KMS-11 (cell line): ENCODE measurements around the gene GPS2.
A peak's percentile ranks its signal among the peaks of the same experiment; 100 is the strongest.
"Not testable (repeated sequence)": the region's sequence is repeated elsewhere in the genome, so short reads cannot be mapped to it uniquely, and the experiment has no call there.

Source experiments
- H2AFZ ChIP-seq: fragments of 200-600 bp; sonication (generic); 2 replicates; pipeline ENCODE4 v1.6.1; 2016; ENCODE audit warnings: antibody characterized with exemption, mixed run types, low read depth
- H3K27ac ChIP-seq: fragments of 200-600 bp; sonication (generic); 2 replicates; pipeline ENCODE4 v1.6.1; 2016; ENCODE audit warnings: mild to moderate bottlenecking, mixed run types
- H3K27me3 ChIP-seq: fragments of 200-600 bp; sonication (generic); 2 replicates; pipeline ENCODE4 v1.6.1; 2017; ENCODE audit warnings: mild to moderate bottlenecking, low read depth, mixed run types, moderate library complexity; ENCODE audit not compliant: insufficient read depth
- H3K36me3 ChIP-seq: fragments of 200-600 bp; sonication (generic); 2 replicates; pipeline ENCODE4 v1.6.1; 2017; ENCODE audit warnings: mild to moderate bottlenecking, mixed run types; ENCODE audit not compliant: insufficient read depth
- H3K4me1 ChIP-seq: fragments of 200-600 bp; sonication (generic); 2 replicates; pipeline ENCODE4 v1.6.1; 2016; ENCODE audit warnings: mild to moderate bottlenecking, low read depth, mixed run types; ENCODE audit not compliant: poor library complexity, severe bottlenecking
- H3K4me2 ChIP-seq: fragments of 200-600 bp; sonication (generic); 2 replicates; pipeline ENCODE4 v1.7.0; 2016; ENCODE audit warnings: mild to moderate bottlenecking, mixed run types
- H3K4me3 ChIP-seq: fragments of 200-600 bp; sonication (generic); IDR thresholded peaks from 2 replicates; pipeline ENCODE4 v1.6.1; 2017; ENCODE audit warnings: low read depth, low read length, mixed read lengths; ENCODE audit not compliant: insufficient read depth
- H3K79me2 ChIP-seq: fragments of 200-600 bp; sonication (generic); 2 replicates; pipeline ENCODE4 v1.6.1; 2016; ENCODE audit warnings: low read depth, mixed run types; ENCODE audit not compliant: insufficient read depth
- H3K9ac ChIP-seq: fragments of 200-600 bp; sonication (generic); 2 replicates; pipeline ENCODE4 v1.6.1; 2016; ENCODE audit warnings: mild to moderate bottlenecking, mixed run types
- H4K20me1 ChIP-seq: fragments of 200-600 bp; sonication (generic); 2 replicates; pipeline ENCODE4 v1.6.1; 2016; ENCODE audit warnings: mild to moderate bottlenecking, mixed run types; ENCODE audit not compliant: insufficient read depth
- CTCF ChIP-seq: fragments of 200-600 bp; sonication (generic); conservative IDR thresholded peaks from 2 replicates; pipeline ENCODE4 v1.6.1; 2017; ENCODE audit warnings: low read depth, mild to moderate bottlenecking, antibody characterized with exemption, low read length, moderate library complexity, mixed read lengths

Gene GPS2

GRCh38 chr17:7341842-7342241 lies 26.7 kb upstream of the GPS2 start:
- Histone ChIP-seq H3K36me3 (no peaks in the 10 kb centered on the region), H3K79me2 (no peaks in the 10 kb centered on the region), H3K27me3 (no peaks in the 10 kb centered on the region), H3K4me2 (no peak overlapping the region), H3K4me3 (no peak overlapping the region), H3K9ac (no peak overlapping the region), H3K27ac (no peak overlapping the region), H3K4me1 (no peaks in the 10 kb centered on the region), H2AFZ (no peak overlapping the region), H4K20me1 (no peaks in the 10 kb centered on the region)
- no peak for TF ChIP-seq CTCF

GRCh38 chr17:7340179-7340578 lies 25.0 kb upstream of the GPS2 start:
- Histone ChIP-seq H3K4me3 (no peak overlapping the region), H3K4me2 (no peak overlapping the region), H3K27me3 (no peaks in the 10 kb centered on the region), H3K79me2 (no peaks in the 10 kb centered on the region), H3K9ac (no peak overlapping the region), H3K36me3 (no peaks in the 10 kb centered on the region), H2AFZ (no peak overlapping the region), H3K27ac (no peak overlapping the region), H3K4me1 (no peaks in the 10 kb centered on the region), H4K20me1 (no peaks in the 10 kb centered on the region)
- no peak for TF ChIP-seq CTCF

GRCh38 chr17:7337600-7337999 lies 22.4 kb upstream of the GPS2 start:
- not testable (repeated sequence) for H3K9ac ChIP-seq, H3K4me1 ChIP-seq, H3K79me2 ChIP-seq, H3K27ac ChIP-seq, H3K4me2 ChIP-seq, H3K4me3 ChIP-seq, H4K20me1 ChIP-seq, H2AFZ ChIP-seq, H3K36me3 ChIP-seq, H3K27me3 ChIP-seq

GRCh38 chr17:7336240-7337175 lies 21.3 kb upstream of the GPS2 start, which contains the start of gene ACAP1:
TSS of gene ACAP1 (plus strand) at chr17:7336529. CDS start at chr17:7336735, 206 bp downstream.
- peak within 1 kb of the TSS; percentile 13; the same call in 1 of the 2 replicates for H3K9ac ChIP-seq
- no peak for TF ChIP-seq CTCF
- H3K36me3 ChIP-seq: no peaks in the 10 kb centered on the region
- no peaks in the 10 kb centered on the region for H3K79me2 ChIP-seq
- no peak within 1 kb of the TSS for H2AFZ ChIP-seq
- H3K27me3 ChIP-seq: no peaks in the 10 kb centered on the region
- H3K4me2 ChIP-seq: no peak within 1 kb of the TSS
- no peak within 1 kb of the TSS for H3K27ac ChIP-seq
- no peaks in the 10 kb centered on the region for H3K4me1 ChIP-seq
- no peak within 1 kb of the TSS for H3K4me3 ChIP-seq
- no peaks in the 10 kb centered on the region for H4K20me1 ChIP-seq

GRCh38 chr17:7335765-7336164 lies 20.6 kb upstream of the GPS2 start:
- not testable (repeated sequence) for H3K9ac ChIP-seq, H3K4me3 ChIP-seq, H3K4me1 ChIP-seq, H3K79me2 ChIP-seq, H3K4me2 ChIP-seq, H4K20me1 ChIP-seq, H3K27ac ChIP-seq, H3K36me3 ChIP-seq, H3K27me3 ChIP-seq, H2AFZ ChIP-seq
